Trophoblast cell (in vitro differentiated cells and primary cell): Measurements from ENCODE around the gene MUC5B.

ENCODE experiments used
- DNase-seq, 2 donors: peaks; one replicate each; pipeline ENCODE4 v3.0.0-alpha.2; 2016
- H2AFZ ChIP-seq: 2 replicates; pipeline ENCODE4 v1.6.1; 2013; ENCODE audit warnings: low read length, moderate library complexity, mild to moderate bottlenecking; ENCODE audit not compliant: insufficient read depth, poor library complexity
- H2AK5ac ChIP-seq: 2 replicates; pipeline ENCODE4 v1.6.1; 2013; ENCODE audit warnings: mild to moderate bottlenecking, low read length
- H2BK120ac ChIP-seq: 2 replicates; pipeline ENCODE4 v1.6.1; 2013; ENCODE audit warnings: low read length, mild to moderate bottlenecking, moderate library complexity; ENCODE audit not compliant: insufficient read depth, poor library complexity
- H2BK12ac ChIP-seq: 2 replicates; pipeline ENCODE4 v1.6.1; 2013; ENCODE audit warnings: mild to moderate bottlenecking, low read length, moderate library complexity
- H2BK5ac ChIP-seq: 2 replicates; pipeline ENCODE4 v1.6.1; 2013; ENCODE audit warnings: low read length, low read depth, moderate library complexity, mild to moderate bottlenecking; ENCODE audit not compliant: poor library complexity
- H3K14ac ChIP-seq: 2 replicates; pipeline ENCODE4 v1.6.1; 2013; ENCODE audit warnings: mild to moderate bottlenecking, low read length
- H3K18ac ChIP-seq: 2 replicates; pipeline ENCODE4 v1.6.1; 2013; ENCODE audit warnings: mild to moderate bottlenecking, low read length
- H3K23ac ChIP-seq: 2 replicates; pipeline ENCODE4 v1.6.1; 2013; ENCODE audit warnings: low read length
- H3K27ac ChIP-seq: 2 replicates; pipeline ENCODE4 v1.5.1; 2013; ENCODE audit warnings: low read depth, mild to moderate bottlenecking, inconsistent platforms, low read length, moderate library complexity
- H3K27me3 ChIP-seq: 2 replicates; pipeline ENCODE4 v1.6.1; 2013; ENCODE audit warnings: inconsistent platforms, mild to moderate bottlenecking, low read length, moderate library complexity; ENCODE audit not compliant: insufficient read depth
- H3K36me3 ChIP-seq, 2 experiments: 1 replicate in 1 of 2; 2 replicates in 1 of 2; pipeline ENCODE4 v1.6.1; 2013; ENCODE audit warnings: low read length in 2 of 2, mild to moderate bottlenecking in 2 of 2, moderate library complexity in 1 of 2; ENCODE audit not compliant: insufficient read depth in 2 of 2, control insufficient read depth in 1 of 2
- H3K4ac ChIP-seq: 2 replicates; pipeline ENCODE4 v1.6.1; 2013; ENCODE audit warnings: low read depth, mild to moderate bottlenecking, low read length, moderate library complexity
- H3K4me1 ChIP-seq, 2 experiments: 1 replicate in 1 of 2; 2 replicates in 1 of 2; pipeline ENCODE4 v1.6.1; 2013; ENCODE audit warnings: low read length in 2 of 2, mild to moderate bottlenecking in 2 of 2, moderate library complexity in 1 of 2; ENCODE audit not compliant: insufficient read depth in 2 of 2, control insufficient read depth in 1 of 2
- H3K4me2 ChIP-seq: 2 replicates; pipeline ENCODE4 v1.6.1; 2013; ENCODE audit warnings: inconsistent platforms, mild to moderate bottlenecking, low read length, moderate library complexity
- H3K4me3 ChIP-seq: 2 replicates; pipeline ENCODE4 v1.5.1; 2013; ENCODE audit warnings: mild to moderate bottlenecking, low read depth, low read length, inconsistent platforms
- H3K79me1 ChIP-seq: one replicate; pipeline ENCODE4 v1.6.1; 2013; ENCODE audit warnings: low read length
- H3K79me2 ChIP-seq: 2 replicates; pipeline ENCODE4 v1.6.1; 2013; ENCODE audit warnings: low read length, mild to moderate bottlenecking; ENCODE audit not compliant: control insufficient read depth, insufficient read depth, poor library complexity
- H3K9ac ChIP-seq: 2 replicates; pipeline ENCODE4 v1.6.1; 2013; ENCODE audit warnings: mild to moderate bottlenecking, low read length
- H3K9me3 ChIP-seq: 2 replicates; pipeline ENCODE4 v1.6.1; 2013; ENCODE audit warnings: low read depth, mild to moderate bottlenecking, control low read depth, inconsistent platforms, low read length; ENCODE audit not compliant: insufficient read depth
- H4K12ac ChIP-seq: 2 replicates; pipeline ENCODE4 v1.6.1; 2013; ENCODE audit warnings: low read depth, mild to moderate bottlenecking, low read length, moderate library complexity
- H4K8ac ChIP-seq: 2 replicates; pipeline ENCODE4 v1.6.1; 2013; ENCODE audit warnings: low read depth, mild to moderate bottlenecking, low read length, moderate library complexity
- H4K91ac ChIP-seq: one replicate; pipeline ENCODE4 v1.6.1; 2013; ENCODE audit warnings: low read depth, mild to moderate bottlenecking, low read length, moderate library complexity
- WGBS: extraction: QIAGEN DNeasy Blood & Tissue Kit; methylation state at CpG from one replicate; pipeline ENCODE4 v1.1.7; 2013; ENCODE audit warnings: missing lambda C conversion rate; ENCODE audit not compliant: insufficient read length, insufficient coverage; ENCODE audit errors: extremely low coverage; 5-methylcytosine and 5-hydroxymethylcytosine counted together

The MUC5B gene

DNA sequence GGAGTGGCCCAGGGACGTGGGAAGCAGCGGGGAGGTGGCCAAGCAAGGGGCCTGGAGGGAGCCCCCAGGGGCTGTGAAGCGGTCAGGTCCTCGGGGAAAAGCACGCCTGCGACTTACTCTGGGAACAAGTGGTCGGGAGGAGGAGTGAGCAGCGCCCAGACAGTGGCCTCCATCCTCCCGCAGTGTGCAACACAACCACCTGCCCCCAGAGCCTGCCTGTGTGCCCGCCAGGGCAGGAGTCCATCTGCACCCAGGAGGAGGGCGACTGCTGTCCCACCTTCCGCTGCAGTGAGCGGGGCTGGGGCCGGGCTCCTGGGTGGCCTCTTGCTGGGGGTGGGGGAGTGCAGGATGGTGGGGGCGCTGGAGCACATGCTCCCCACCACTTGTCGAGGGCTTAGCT is 35.0 kb downstream of the MUC5B start:
- no peak overlapping the region for H3K4me2 ChIP-seq

DNA sequence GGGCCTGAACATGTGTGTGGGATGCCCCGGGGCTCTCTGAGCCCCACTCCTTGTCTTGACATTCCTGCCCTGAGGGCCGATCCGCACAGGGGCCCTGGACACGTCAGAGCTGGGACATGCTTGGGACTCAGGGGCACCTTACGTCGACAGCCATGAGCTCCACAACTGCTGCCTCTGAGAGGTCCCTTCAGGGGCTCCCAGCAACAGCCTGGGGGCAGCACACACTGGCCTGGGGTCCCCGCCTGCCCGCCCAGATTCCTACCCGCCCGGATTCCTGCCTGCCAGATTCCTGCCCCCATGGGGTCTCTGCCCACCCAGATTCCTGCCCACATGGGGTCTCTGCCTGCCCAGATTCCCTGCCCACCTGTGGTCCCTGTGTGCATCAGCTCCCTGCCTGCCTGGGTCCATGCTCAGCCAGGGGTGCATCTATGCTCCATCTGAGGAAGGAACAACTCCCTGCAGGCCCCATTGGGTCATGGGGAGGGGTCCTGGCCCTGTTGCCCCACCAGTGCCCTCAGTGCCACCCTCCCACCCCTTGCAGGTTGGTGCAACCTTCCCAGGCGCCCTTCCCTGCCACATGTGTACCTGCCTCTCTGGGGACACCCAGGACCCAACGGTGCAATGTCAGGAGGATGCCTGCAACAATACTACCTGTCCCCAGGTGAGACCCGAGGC is 35.7 kb downstream of the MUC5B start:
- H3K4ac ChIP-seq, result no peak overlapping the region
- H4K12ac ChIP-seq, result no peak overlapping the region
- no peak overlapping the region for H2BK12ac ChIP-seq
- WGBS, result no CpG with 5 or more reads among the region's 13 CpGs
- no peak overlapping the region for H4K91ac ChIP-seq
- H3K14ac ChIP-seq, result no peak overlapping the region
- H3K18ac ChIP-seq, result no peak overlapping the region
- no peak overlapping the region for H3K23ac ChIP-seq
- peaks cover 2% of the 10 kb centered on the region for H3K79me1 ChIP-seq
- H3K36me3 ChIP-seq, result no peaks in the 10 kb centered on the region
- no peak overlapping the region for H4K8ac ChIP-seq
- H2BK5ac ChIP-seq, result no peak overlapping the region
- no peak overlapping the region for H2BK120ac ChIP-seq
- no peak overlapping the region for H3K9ac ChIP-seq
- H3K4me2 ChIP-seq, result no peak overlapping the region
- H3K9me3 ChIP-seq, result peaks cover 13% of the 10 kb centered on the region
- no peaks in the 10 kb centered on the region for H3K27me3 ChIP-seq
- H3K27ac ChIP-seq, result no peak overlapping the region
- no peaks in the 10 kb centered on the region for H3K79me2 ChIP-seq
- peaks cover 6 to 11% of the 10 kb centered on the region in 2 experiments for H3K4me1 ChIP-seq
- no peak overlapping the region for H3K4me3 ChIP-seq
- DNase-seq, result peak; percentile 23 to 44
- no peak overlapping the region for H2AFZ ChIP-seq
- H2AK5ac ChIP-seq, result no peak overlapping the region

More for the DNA sequence above, 35.0 kb downstream of the MUC5B start:
- Histone ChIP-seq H3K9ac (no peak overlapping the region), H3K27me3 (no peaks in the 10 kb centered on the region), H3K27ac (no peak overlapping the region), H2BK5ac (no peak overlapping the region), H2BK12ac (no peak overlapping the region), H3K18ac (no peak overlapping the region), H3K36me3 (no peaks in the 10 kb centered on the region), H3K4me1 (peaks cover 6 to 10% of the 10 kb centered on the region in 2 experiments), H3K79me1 (peaks cover 2% of the 10 kb centered on the region), H3K4ac (no peak overlapping the region), H3K14ac (no peak overlapping the region), H2AFZ (no peak overlapping the region), H2AK5ac (no peak overlapping the region), H3K9me3 (peaks cover 14% of the 10 kb centered on the region), H2BK120ac (no peak overlapping the region), H4K8ac (no peak overlapping the region), H3K23ac (no peak overlapping the region), H3K79me2 (no peaks in the 10 kb centered on the region), H3K4me3 (no peak overlapping the region), H4K12ac (no peak overlapping the region), H4K91ac (no peak overlapping the region)
- WGBS, result no CpG with 5 or more reads among the region's 16 CpGs
- no peak for DNase-seq

DNA sequence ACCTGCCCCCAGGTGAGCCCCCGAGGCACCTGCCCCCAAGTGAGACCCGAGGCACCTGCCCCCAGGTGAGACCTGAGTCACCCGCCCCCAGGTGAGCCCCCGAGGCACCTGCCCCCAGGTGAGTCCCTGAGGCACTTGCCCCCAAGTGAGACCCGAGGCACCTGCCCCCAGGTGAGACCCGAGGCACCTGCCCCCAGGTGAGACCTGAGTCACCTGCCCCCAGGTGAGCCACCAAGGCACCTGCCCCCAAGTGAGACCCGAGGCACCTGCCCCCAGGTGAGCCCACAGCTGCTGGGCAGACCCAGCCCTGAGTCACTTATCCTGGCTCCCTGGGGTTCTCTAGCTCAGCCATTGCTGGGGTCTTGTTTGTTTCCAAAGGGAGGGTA is 36.2 kb downstream of the MUC5B start:
- Histone ChIP-seq H2BK5ac (no peak overlapping the region), H3K9ac (no peak overlapping the region), H3K14ac (no peak overlapping the region), H3K4ac (no peak overlapping the region), H3K27ac (no peak overlapping the region), H4K12ac (no peak overlapping the region), H2AFZ (no peak overlapping the region), H3K23ac (no peak overlapping the region), H3K4me2 (no peak overlapping the region), H2BK120ac (no peak overlapping the region), H3K36me3 (no peaks in the 10 kb centered on the region), H3K79me2 (no peaks in the 10 kb centered on the region), H2BK12ac (no peak overlapping the region), H4K91ac (no peak overlapping the region), H3K4me3 (no peak overlapping the region), H4K8ac (no peak overlapping the region), H2AK5ac (no peak overlapping the region), H3K79me1 (peaks cover 2% of the 10 kb centered on the region), H3K18ac (no peak overlapping the region), H3K4me1 (peaks cover 6 to 11% of the 10 kb centered on the region in 2 experiments), H3K9me3 (peaks cover 11% of the 10 kb centered on the region), H3K27me3 (no peaks in the 10 kb centered on the region)
- no CpG with 5 or more reads among the region's 7 CpGs for WGBS
- peak in 1 of 2 donors; percentile 41 for DNase-seq

DNA sequence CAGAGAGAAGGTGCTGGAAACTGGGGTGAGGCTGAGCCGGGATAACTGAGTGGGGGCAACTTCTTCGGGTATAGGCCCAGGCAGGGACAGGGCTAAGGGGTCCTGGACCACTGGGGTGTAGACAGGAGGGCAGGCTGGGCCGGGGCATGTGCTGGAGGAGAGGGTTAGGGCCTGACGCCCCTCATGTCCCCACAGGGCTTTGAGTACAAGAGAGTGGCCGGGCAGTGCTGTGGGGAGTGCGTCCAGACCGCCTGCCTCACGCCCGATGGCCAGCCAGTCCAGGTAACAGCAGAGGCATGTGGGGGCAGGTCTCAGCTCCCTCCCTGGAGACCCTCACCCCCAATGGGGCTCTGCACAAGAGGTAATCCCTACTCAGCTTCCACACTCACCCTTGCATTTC is 36.7 kb downstream of the MUC5B start:
- no peaks in the 10 kb centered on the region for H3K36me3 ChIP-seq

More for the DNA sequence above, 36.7 kb downstream of the MUC5B start:
- Histone ChIP-seq H2AFZ (no peak overlapping the region), H3K79me2 (no peaks in the 10 kb centered on the region), H3K79me1 (peaks cover 2% of the 10 kb centered on the region), H4K12ac (no peak overlapping the region), H3K27me3 (no peaks in the 10 kb centered on the region), H4K91ac (no peak overlapping the region), H2BK5ac (no peak overlapping the region), H3K4me3 (no peak overlapping the region), H2BK12ac (no peak overlapping the region), H3K27ac (no peak overlapping the region), H2AK5ac (no peak overlapping the region), H3K23ac (no peak overlapping the region), H3K14ac (no peak overlapping the region), H3K4ac (no peak overlapping the region), H3K9me3 (peaks cover 9% of the 10 kb centered on the region), H3K9ac (no peak overlapping the region), H2BK120ac (no peak overlapping the region), H3K18ac (no peak overlapping the region), H3K4me1 (peaks cover 6 to 11% of the 10 kb centered on the region in 2 experiments), H4K8ac (no peak overlapping the region), H3K4me2 (no peak overlapping the region)
- DNase-seq, result no peak
- WGBS, result no CpG with 5 or more reads among the region's 9 CpGs
